AG20443 (cell line): ENCODE data around the gene CPAMD8.

Source experiments
- DNase-seq: peaks from one replicate; pipeline ENCODE4 v3.0.0; 2012; ENCODE audit warnings: low spot score, mixed read lengths

CPAMD8 gene

DNA sequence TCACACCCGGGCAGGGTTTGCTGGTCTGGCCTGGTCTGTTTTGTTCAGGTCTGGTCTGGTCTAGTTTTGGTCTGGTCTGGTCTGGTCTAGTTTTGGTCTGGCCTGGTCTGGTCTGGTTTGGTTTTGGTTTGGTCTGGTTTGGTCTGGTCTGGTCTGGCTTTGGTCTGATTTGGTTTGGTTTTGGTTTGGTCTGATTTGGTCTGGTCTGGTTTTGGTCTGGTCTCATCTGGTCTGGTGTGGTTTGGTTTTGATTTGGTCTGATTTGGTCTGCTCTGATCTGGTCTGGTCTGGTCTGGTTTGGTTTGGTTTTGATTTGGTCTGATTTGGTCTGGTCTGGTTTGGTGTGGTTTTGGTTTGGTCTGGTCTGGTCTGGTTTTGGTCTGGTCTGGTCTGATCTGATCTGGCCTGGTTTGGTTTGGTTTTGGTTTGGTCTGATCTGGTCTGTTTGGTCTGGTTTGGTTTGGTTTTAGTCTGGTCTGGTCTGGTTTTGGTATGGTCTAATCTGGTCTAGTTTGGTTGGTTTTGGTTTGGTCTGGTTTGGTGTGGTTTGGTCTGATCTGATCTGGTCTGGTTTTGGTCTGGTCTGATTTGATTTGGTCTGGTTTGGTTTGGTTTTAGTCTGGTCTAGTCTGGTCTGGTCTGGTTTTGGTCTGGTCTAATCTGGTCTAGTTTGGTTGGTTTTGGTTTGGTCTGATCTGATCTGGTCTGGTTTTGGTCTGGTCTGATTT, 152.2 kb downstream of the CPAMD8 start:
- DNase-seq, result no peak

DNA sequence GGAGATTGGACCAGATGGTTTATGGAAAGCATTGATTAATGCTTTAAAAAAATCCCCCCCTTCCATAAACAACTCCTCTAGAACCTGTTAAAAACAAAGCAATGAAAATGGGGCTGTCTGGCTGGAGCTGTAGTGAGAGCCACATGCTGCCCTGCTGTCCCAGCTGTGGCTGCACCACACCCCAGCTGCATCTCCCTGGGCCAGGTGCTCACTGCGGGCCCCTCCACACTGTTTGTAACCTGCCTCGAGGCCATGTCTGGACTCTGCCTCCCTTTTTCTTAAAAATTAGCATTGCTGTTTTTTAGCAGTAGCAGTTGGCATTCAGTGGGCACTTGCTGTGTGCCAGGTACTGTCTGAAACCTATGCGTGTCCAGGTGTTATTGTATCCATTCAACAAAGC, 153.0 kb downstream of the CPAMD8 start:
- no peak for DNase-seq

DNA sequence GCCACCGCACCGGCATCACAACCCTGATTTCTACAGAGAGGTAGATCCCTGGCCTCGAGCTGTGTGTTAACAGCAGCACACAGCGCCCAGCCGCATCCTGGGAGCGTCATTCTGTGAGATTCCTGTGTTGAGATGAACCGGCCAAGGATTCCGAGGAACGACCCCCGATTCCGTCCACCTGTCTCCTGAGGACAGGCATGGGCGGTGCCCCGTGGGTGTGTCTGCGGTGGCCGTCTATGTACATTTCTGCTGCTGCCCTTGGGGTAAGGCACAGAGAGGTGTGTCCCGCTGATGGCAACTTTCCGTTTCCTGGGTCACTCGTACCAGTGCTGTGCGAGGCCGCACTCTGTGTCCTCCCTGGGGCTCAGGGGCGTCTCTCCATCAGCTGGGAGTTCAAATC, 153.9 kb downstream of the CPAMD8 start:
- no peak for DNase-seq

DNA sequence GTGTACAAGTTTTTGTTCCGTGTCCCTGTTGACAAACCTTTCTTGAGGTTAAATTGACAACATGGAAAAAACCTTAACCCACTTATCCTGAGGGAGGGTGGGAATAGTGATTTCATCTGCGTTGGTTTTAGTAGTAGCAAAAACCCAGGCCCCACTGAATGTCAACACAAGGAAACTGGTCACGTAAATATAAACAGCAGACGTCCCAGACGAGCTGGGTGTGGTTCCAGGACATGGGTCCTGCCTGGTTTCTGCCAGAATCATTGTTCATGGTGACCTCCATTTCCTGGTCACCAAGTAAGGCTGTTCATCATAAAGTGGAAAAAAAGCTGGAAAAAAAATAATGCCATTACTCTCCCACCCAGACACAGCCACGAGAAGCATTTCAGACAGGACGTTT, 154.7 kb downstream of the CPAMD8 start:
- no peak for DNase-seq

- no peak for DNase-seq
Measured at GRCh38 chr19:16869331-16869972, 157.2 kb downstream of the CPAMD8 start.

DNA sequence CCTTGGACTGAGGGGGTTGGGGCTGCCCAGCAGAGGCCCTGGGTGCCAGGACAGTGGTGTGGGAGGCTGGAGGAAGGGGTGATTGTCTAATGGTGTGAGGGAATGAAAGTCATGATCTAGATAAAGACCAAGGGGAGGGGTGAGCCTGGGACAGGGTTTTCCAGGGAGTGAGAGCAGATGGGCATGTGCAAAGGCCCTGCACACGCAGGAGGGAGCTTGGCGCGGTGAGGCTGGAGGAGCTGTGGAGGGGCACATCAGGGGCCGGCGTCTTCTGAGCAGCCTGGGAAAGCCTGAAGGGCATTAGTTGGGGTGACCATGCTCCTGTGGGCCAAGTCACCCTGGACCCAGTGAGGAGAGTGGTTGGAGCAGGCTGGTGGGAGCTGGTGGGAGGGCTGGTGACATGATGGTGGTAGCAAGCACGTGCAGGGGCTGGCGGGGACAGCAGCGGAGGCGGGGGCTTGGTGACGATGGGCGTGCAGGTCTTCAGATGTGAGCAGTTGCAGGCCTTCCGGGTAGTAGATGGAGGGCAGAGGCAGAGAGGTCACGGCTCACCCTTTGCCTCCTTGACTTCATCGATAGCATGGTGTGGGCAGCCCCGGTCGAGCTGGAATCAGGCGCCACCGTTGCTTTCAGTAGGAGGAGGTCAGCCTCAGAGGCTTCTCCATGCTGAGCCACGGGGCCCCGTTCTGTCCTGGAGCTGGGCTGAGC, 158.0 kb downstream of the CPAMD8 start:
- DNase-seq, result no peak

DNA sequence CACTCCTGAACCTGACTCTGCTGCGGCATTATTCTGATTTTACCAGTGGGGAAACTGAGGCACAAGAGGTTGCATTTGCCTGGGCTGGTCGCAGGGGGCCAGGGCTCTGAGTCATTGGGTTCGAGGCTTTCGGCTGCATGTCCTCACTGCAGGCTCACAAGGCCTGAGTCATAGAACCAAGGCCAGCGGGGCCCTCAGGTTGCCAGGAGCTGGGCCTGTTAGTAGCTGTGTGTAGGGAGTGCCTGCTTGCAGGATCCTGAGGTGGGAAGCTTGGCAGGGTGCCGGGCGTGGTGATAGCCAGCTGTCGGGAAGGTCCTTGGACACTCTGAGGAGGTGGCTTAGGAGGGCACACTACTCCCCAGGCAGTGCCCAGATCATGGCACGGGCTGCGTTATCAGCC, 159.4 kb downstream of the CPAMD8 start:
- DNase-seq, result no peak

DNA sequence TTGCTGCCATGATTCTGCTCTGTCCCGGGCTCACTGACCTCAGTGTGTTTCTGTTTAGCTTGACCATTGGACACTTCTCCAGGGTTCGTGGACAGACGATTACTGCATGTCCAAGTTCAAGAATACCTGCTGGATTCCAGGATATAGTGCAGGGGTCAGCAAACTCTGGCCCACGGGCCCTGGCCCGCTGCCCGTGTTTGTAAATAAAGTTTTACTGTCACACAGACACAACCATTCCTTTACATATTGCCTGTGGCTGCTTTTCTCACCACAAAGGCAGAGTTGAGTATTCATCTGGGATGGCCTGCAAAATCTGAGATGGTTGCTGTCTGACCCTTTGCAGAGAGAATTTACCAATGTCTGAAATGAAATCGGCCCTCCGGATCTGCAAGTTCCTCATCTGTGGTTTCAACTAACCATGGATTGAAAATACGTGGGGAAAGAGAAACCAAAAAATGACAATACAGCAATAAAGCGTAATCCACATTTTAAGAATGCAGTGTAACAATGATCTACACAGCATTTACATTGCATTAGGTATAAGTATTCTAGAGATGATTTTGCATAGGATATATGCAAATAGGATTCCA, 163.7 kb downstream of the CPAMD8 start:
- no peak for DNase-seq

DNA sequence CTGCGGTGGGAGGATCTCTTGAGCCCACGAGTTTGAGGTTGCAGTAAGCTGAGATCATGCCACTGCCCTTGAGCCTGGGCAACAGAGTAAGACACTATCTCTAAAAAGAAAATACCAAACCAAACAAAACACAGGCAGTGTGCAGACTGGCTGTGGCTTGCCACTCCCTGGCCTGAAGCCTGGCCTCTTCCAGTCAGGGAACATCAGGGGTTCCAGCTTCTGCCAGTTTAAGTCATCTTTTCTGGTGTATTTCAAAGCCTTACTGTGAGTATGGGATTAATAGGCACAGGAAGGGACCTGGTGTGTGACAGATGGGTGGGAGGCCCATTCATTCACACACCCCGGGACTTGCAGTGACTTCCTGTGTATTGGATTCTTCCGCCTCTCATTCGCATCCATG, 164.8 kb downstream of the CPAMD8 start:
- DNase-seq, result no peak

- no peak for DNase-seq
Measured at GRCh38 chr19:16861011-16861410, 165.6 kb downstream of the CPAMD8 start.

- DNase-seq, result peak; percentile 50
Measured at GRCh38 chr19:16860118-16860517, 166.5 kb downstream of the CPAMD8 start.

- DNase-seq, result no peak
Measured at GRCh38 chr19:16859626-16860025, 167.0 kb downstream of the CPAMD8 start.

DNA sequence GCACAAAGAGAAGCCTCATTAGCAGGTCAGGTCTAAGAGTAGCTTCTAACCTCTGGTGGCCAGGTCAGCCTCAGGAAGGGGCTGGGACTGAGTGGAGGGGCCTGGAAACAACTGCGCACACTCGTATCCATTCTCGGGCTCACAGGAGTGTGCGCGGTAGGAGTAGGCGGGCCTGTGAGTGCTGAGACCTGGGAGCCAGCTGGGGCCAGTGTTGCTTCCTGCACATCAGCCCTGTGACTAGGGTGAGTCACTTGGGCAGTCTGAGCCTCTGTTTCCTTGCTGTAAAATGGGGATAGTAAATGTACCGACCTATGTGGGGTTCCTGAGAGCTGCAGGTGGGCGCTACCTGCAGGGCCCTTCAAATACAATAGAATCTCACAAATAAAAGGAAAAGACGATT, 170.5 kb downstream of the CPAMD8 start:
- DNase-seq, result no peak

GRCh38 chr19:16853066-16853465, 173.5 kb downstream of the CPAMD8 start:
- DNase-seq, result no peak

- DNase-seq, result no peak
Measured at GRCh38 chr19:16851031-16851712, 175.4 kb downstream of the CPAMD8 start.

GRCh38 chr19:16850133-16850532, 176.5 kb downstream of the CPAMD8 start:
- DNase-seq, result no peak

DNA sequence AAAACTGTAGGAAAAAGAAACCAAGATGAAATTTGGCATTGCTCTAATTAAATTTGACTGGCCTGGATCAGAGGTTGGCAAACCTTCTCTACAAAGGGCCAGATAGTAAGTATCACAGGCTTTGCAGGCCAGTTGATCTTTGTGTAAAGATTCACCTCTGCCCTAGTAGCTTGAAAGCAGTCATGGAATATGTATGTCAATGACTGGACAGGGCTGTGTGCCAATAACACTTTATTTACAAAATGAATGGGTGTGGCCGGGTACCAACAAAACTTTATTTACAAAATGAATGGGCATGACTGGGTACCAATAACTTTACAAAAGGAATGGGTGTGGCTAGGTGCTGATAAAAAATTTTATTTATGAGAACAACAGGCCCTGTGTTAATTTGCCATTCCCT, 177.4 kb downstream of the CPAMD8 start:
- DNase-seq, result no peak

GRCh38 chr19:16847430-16847829, 179.2 kb downstream of the CPAMD8 start:
- DNase-seq, result no peak

- no peak for DNase-seq
Measured at GRCh38 chr19:16846901-16847300, 179.7 kb downstream of the CPAMD8 start.
